ENCODE data around the gene MAP2K5.

DNA sequence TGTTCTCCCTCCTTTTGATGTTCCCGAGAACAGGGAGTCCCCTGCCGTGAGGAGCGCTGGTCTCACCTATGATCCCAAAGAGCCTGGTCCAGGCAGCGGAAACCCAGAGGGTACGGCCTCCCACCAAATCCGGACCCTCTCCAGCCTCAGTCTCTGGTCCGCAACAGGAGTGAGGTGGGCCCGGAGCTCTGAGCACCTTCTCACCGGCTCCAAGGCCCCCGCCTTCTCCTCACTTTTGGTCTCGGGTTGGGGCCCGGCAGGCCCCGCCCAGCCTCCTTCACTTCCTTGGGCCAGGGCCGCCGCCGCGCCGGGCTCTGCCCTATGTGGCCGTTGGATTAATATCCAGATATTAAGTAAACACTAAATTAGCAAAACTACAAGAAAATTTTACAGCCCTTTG lies 277.1 kb downstream of the MAP2K5 start:
- no peak for TF ChIP-seq EZH2 (IDR thresholded peaks at IDR 0.05; ENCODE audit: insufficient read depth, low read length)
- TF ChIP-seq, protein P1, sequence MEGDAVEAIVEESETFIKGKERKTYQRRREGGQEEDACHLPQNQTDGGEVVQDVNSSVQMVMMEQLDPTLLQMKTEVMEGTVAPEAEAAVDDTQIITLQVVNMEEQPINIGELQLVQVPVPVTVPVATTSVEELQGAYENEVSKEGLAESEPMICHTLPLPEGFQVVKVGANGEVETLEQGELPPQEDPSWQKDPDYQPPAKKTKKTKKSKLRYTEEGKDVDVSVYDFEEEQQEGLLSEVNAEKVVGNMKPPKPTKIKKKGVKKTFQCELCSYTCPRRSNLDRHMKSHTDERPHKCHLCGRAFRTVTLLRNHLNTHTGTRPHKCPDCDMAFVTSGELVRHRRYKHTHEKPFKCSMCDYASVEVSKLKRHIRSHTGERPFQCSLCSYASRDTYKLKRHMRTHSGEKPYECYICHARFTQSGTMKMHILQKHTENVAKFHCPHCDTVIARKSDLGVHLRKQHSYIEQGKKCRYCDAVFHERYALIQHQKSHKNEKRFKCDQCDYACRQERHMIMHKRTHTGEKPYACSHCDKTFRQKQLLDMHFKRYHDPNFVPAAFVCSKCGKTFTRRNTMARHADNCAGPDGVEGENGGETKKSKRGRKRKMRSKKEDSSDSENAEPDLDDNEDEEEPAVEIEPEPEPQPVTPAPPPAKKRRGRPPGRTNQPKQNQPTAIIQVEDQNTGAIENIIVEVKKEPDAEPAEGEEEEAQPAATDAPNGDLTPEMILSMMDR (IDR thresholded peaks at IDR 0.05; ENCODE audit: insufficient read depth, low read depth, low read length) = no peak

Data from astrocyte (in vitro differentiated cells and primary cell).